Smooth muscle cell of the brain vasculature (primary cell): Measurements from ENCODE around the gene MARCOL.

ENCODE experiments used
- DNase-seq: peaks from one replicate; pipeline ENCODE4 v3.0.0-alpha.2; 2012; ENCODE audit warnings: low read depth, low spot score

Gene MARCOL

GRCh38 chr5:148238418-148238794, at the start of gene MARCOL:
MARCOL (plus strand) TSS chr5:148238525; CDS start chr5:148238598, 73 bp downstream.
- DNase-seq = no peak

- no peak for DNase-seq
Measured at GRCh38 chr5:148191010-148191409, 47.3 kb upstream of the MARCOL start.

- DNase-seq = no peak
Measured at GRCh38 chr5:148193202-148193601, 45.1 kb upstream of the MARCOL start.

- no peak for DNase-seq
Measured at GRCh38 chr5:148201151-148201550, 37.2 kb upstream of the MARCOL start.

- no peak for DNase-seq
Measured at GRCh38 chr5:148202531-148203203, 35.7 kb upstream of the MARCOL start, which contains the start of gene SPINK6. SPINK6 (plus strand) TSS chr5:148203042; CDS start chr5:148203097, 55 bp downstream.

- no peak for DNase-seq
Measured at GRCh38 chr5:148205044-148205806, 33.1 kb upstream of the MARCOL start.

GRCh38 chr5:148205865-148206264, 32.5 kb upstream of the MARCOL start:
- DNase-seq = no peak

GRCh38 chr5:148206620-148207019, 31.7 kb upstream of the MARCOL start:
- DNase-seq = no peak

GRCh38 chr5:148208226-148208625, 30.1 kb upstream of the MARCOL start:
- DNase-seq = no peak

- no peak for DNase-seq
Measured at GRCh38 chr5:148209151-148209770, 29.1 kb upstream of the MARCOL start.

- no peak for DNase-seq
Measured at GRCh38 chr5:148214665-148215185, 23.6 kb upstream of the MARCOL start.

GRCh38 chr5:148221508-148221907, 16.8 kb upstream of the MARCOL start:
- DNase-seq = no peak

- no peak for DNase-seq
Measured at GRCh38 chr5:148224117-148224742, 14.1 kb upstream of the MARCOL start.

- DNase-seq = no peak
Measured at GRCh38 chr5:148228392-148228984, 9.8 kb upstream of the MARCOL start.

- DNase-seq = no peak
Measured at GRCh38 chr5:148229840-148230239, 8.5 kb upstream of the MARCOL start.

GRCh38 chr5:148230240-148230639, 8.1 kb upstream of the MARCOL start:
- no peak for DNase-seq

- no peak for DNase-seq
Measured at GRCh38 chr5:148237785-148238417, 424 bp upstream of the MARCOL start.

- no peak for DNase-seq
Measured at GRCh38 chr5:148248894-148249293, 10.6 kb downstream of the MARCOL start.

- no peak for DNase-seq
Measured at GRCh38 chr5:148255456-148255855, 17.1 kb downstream of the MARCOL start.

GRCh38 chr5:148259288-148259687, 21.0 kb downstream of the MARCOL start:
- DNase-seq = no peak

- DNase-seq = no peak
Measured at GRCh38 chr5:148261221-148261620, 22.9 kb downstream of the MARCOL start.
